ENCODE results near the gene KRTAP5-4.

KRTAP5-4 gene

DNA sequence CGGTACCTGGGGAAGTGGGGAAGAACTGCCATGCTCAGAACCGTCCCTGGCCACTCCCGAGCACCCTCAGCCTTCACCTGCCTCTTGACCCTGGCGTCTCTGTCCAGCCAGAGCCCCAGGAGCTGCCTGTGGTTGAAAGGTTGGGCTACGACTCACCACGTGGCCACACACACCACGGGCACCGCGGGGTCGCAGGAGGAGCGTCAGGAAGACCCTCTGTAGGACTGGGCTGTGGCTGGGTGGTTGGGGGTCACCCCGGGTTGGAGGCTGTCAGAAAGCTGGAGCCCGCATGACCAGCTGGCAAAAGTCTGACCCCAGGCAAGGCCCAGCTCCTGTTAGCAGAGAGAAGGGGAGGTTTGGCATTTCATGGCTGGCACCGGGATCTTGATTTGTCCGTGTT is 19.2 kb upstream of the KRTAP5-4 start:
- no peak for TF ChIP-seq CTCF (conservative IDR thresholded peaks at IDR 0.05; ENCODE audit: low read depth, low read length)
- Histone ChIP-seq H3K4me3 (IDR thresholded peaks at IDR 0.05; ENCODE audit: insufficient read depth, low read depth, low read length) (no peak overlapping the region), H3K79me2 (ENCODE audit: insufficient read depth, low read depth) (no peaks in the 10 kb centered on the region), H3K4me1 (ENCODE audit: low read depth, poor library complexity, severe bottlenecking) (peaks cover 4% of the 10 kb centered on the region), H2AFZ (ENCODE audit: low read depth) (no peak overlapping the region), H3K27ac (no peak overlapping the region), H3K9ac (no peak overlapping the region), H3K36me3 (ENCODE audit: insufficient read depth) (no peaks in the 10 kb centered on the region), H3K4me2 (no peak overlapping the region), H4K20me1 (ENCODE audit: insufficient read depth) (no peaks in the 10 kb centered on the region), H3K27me3 (ENCODE audit: insufficient read depth, low read depth) (peaks cover 86% of the 10 kb centered on the region)

- H3K36me3 ChIP-seq (ENCODE audit: insufficient read depth): no peaks in the 10 kb centered on the region
- H3K27me3 ChIP-seq (ENCODE audit: insufficient read depth, low read depth): peaks cover 85% of the 10 kb centered on the region
- H3K4me3 ChIP-seq (IDR thresholded peaks at IDR 0.05; ENCODE audit: insufficient read depth, low read depth, low read length): no peak overlapping the region
- no peak overlapping the region for H3K9ac ChIP-seq
- no peak overlapping the region for H2AFZ ChIP-seq (ENCODE audit: low read depth)
- TF ChIP-seq CTCF (conservative IDR thresholded peaks at IDR 0.05; ENCODE audit: low read depth, low read length): peak; percentile 85
- no peak overlapping the region for H3K27ac ChIP-seq
- no peaks in the 10 kb centered on the region for H4K20me1 ChIP-seq (ENCODE audit: insufficient read depth)
- peaks cover 4% of the 10 kb centered on the region for H3K4me1 ChIP-seq (ENCODE audit: low read depth, poor library complexity, severe bottlenecking)
- no peak overlapping the region for H3K4me2 ChIP-seq
- no peaks in the 10 kb centered on the region for H3K79me2 ChIP-seq (ENCODE audit: insufficient read depth, low read depth)
These were observed 18.4 kb upstream of the KRTAP5-4 start for GRCh38 chr11:1640076-1640946.

GRCh38 chr11:1639666-1640065 is 17.7 kb upstream of the KRTAP5-4 start:
- H3K27me3 ChIP-seq (ENCODE audit: insufficient read depth, low read depth): peaks cover 84% of the 10 kb centered on the region
- H3K9ac ChIP-seq: no peak overlapping the region
- no peak overlapping the region for H3K27ac ChIP-seq
- H3K4me1 ChIP-seq (ENCODE audit: low read depth, poor library complexity, severe bottlenecking): peaks cover 4% of the 10 kb centered on the region
- H4K20me1 ChIP-seq (ENCODE audit: insufficient read depth): no peaks in the 10 kb centered on the region
- no peaks in the 10 kb centered on the region for H3K79me2 ChIP-seq (ENCODE audit: insufficient read depth, low read depth)
- no peak overlapping the region for H2AFZ ChIP-seq (ENCODE audit: low read depth)
- H3K4me3 ChIP-seq (IDR thresholded peaks at IDR 0.05; ENCODE audit: insufficient read depth, low read depth, low read length): no peak overlapping the region
- no peak overlapping the region for H3K4me2 ChIP-seq
- H3K36me3 ChIP-seq (ENCODE audit: insufficient read depth): no peaks in the 10 kb centered on the region
- TF ChIP-seq CTCF (conservative IDR thresholded peaks at IDR 0.05; ENCODE audit: low read depth, low read length): no peak

GRCh38 chr11:1639102-1639620 is 17.2 kb upstream of the KRTAP5-4 start:
- Histone ChIP-seq H3K4me3 (IDR thresholded peaks at IDR 0.05; ENCODE audit: insufficient read depth, low read depth, low read length) (no peak overlapping the region), H3K4me1 (ENCODE audit: low read depth, poor library complexity, severe bottlenecking) (peaks cover 4% of the 10 kb centered on the region), H2AFZ (ENCODE audit: low read depth) (no peak overlapping the region), H3K27me3 (ENCODE audit: insufficient read depth, low read depth) (peaks cover 84% of the 10 kb centered on the region), H3K27ac (no peak overlapping the region), H3K4me2 (no peak overlapping the region), H3K36me3 (ENCODE audit: insufficient read depth) (no peaks in the 10 kb centered on the region), H3K79me2 (ENCODE audit: insufficient read depth, low read depth) (no peaks in the 10 kb centered on the region), H4K20me1 (ENCODE audit: insufficient read depth) (no peaks in the 10 kb centered on the region), H3K9ac (no peak overlapping the region)
- TF ChIP-seq CTCF (conservative IDR thresholded peaks at IDR 0.05; ENCODE audit: low read depth, low read length): no peak

Measured in KMS-11 (cell line).